Measurements from ENCODE around the gene SIGLEC14. TPM values are rescaled to one million over a fixed set of nuclear protein-coding genes. Genes with fewer than 3 reads are reported as not detected.

The SIGLEC14 gene
- polyA plus RNA-seq, 1 of the 3 experiments (the other 2 are of a cell fraction), result 0.03 TPM

- no peak for DNase-seq
- no peak overlapping the region for H3K4me3 ChIP-seq (ENCODE audit: low read depth in 2 of 2, low read length in 1 of 2)
- H2AFZ ChIP-seq (ENCODE audit: low read depth), result no peak overlapping the region
- no peaks in the 10 kb centered on the region for H4K20me1 ChIP-seq (ENCODE audit: insufficient read depth)
- no peak overlapping the region for H3K27ac ChIP-seq (ENCODE audit: low read depth in 2 of 2, low read length in 1 of 2)
- H3K9me3 ChIP-seq, result no peaks in the 10 kb centered on the region
- CTCF ChIA-PET, result no interaction called here
- H3K9ac ChIP-seq, result no peak overlapping the region
- no peaks in the 10 kb centered on the region for H3K79me2 ChIP-seq (ENCODE audit: insufficient read depth)
- TF ChIP-seq GATA2 (CRISPR knock-in tag; IDR thresholded peaks at IDR 0.05), result no peak
- H3K27me3 ChIP-seq (ENCODE audit: insufficient read depth), result no peaks in the 10 kb centered on the region
- no peak overlapping the region for H3K4me2 ChIP-seq
- H3K4me1 ChIP-seq (ENCODE audit: control insufficient read depth in 1 of 2, insufficient read depth in 2 of 2, low read depth in 1 of 2, low read length in 1 of 2), result peaks cover 0 to 14% of the 10 kb centered on the region in 2 experiments; a peak in 1 of 4 replicates
- no peaks in the 10 kb centered on the region for H3K36me3 ChIP-seq (replicated peaks in 1 of 2; ENCODE audit: control insufficient read depth in 1 of 2, insufficient read depth in 2 of 2, low read length in 1 of 2)
- no peaks in the 10 kb centered on the region for H3F3A ChIP-seq (replicated peaks; ENCODE audit: insufficient read depth)
- 87% methylated on average over 30 of the region's 31 CpGs for WGBS (ENCODE audit: low lambda C conversion rate)
- H3K9me2 ChIP-seq, result no peaks in the 10 kb centered on the region
- POLR2A ChIA-PET, result interaction anchor here (0.8 kb wide), 1 partner anchor 16 kb away, joined by 3 read pairs; no protein-coding TSS in a partner anchor
These were observed 48.3 kb downstream of the SIGLEC14 start for GRCh38 chr19:51598159-51598915.

- Histone ChIP-seq H3K27me3 (ENCODE audit: insufficient read depth) (no peaks in the 10 kb centered on the region), H3K4me2 (peak overlapping the region; percentile 93), H3F3A (replicated peaks; ENCODE audit: insufficient read depth) (no peaks in the 10 kb centered on the region), H3K27ac (ENCODE audit: low read depth in 2 of 2, low read length in 1 of 2) (no peak overlapping the region), H3K9me3 (no peaks in the 10 kb centered on the region), H3K79me2 (ENCODE audit: insufficient read depth) (no peaks in the 10 kb centered on the region), H3K4me1 (ENCODE audit: control insufficient read depth in 1 of 2, insufficient read depth in 2 of 2, low read depth in 1 of 2, low read length in 1 of 2) (peaks cover 0 to 20% of the 10 kb centered on the region in 2 experiments; a peak in 1 of 4 replicates), H2AFZ (ENCODE audit: low read depth) (0 out of 2 replicates have a peak overlapping the region, but pooled peaks have one; percentile 97), H3K9ac (no peak overlapping the region), H4K20me1 (ENCODE audit: insufficient read depth) (no peaks in the 10 kb centered on the region), H3K4me3 (ENCODE audit: low read depth in 2 of 2, low read length in 1 of 2) (peak overlapping the region; percentile 79 to 82), H3K36me3 (replicated peaks in 1 of 2; ENCODE audit: control insufficient read depth in 1 of 2, insufficient read depth in 2 of 2, low read length in 1 of 2) (peaks cover 0 to 3% of the 10 kb centered on the region in 2 experiments), H3K9me2 (no peaks in the 10 kb centered on the region)
- DNase-seq, result no peak
- no peak for TF ChIP-seq RCOR1 (IDR thresholded peaks at IDR 0.05; ENCODE audit: low read length)
- no peak for TF ChIP-seq FOXJ3 (CRISPR knock-in tag; IDR thresholded peaks at IDR 0.05)
- TF ChIP-seq TEAD4 (IDR thresholded peaks at IDR 0.05; ENCODE audit: borderline replicate concordance, insufficient read depth), result no peak
- no peak for TF ChIP-seq FOSL2 (IDR thresholded peaks at IDR 0.05; ENCODE audit: borderline replicate concordance, low read depth)
- TF ChIP-seq JUND (IDR thresholded peaks at IDR 0.05), result no peak
- no peak for TF ChIP-seq USF1 (IDR thresholded peaks at IDR 0.05; ENCODE audit: borderline replicate concordance, low read depth)
- no peak for TF ChIP-seq NFIC (IDR thresholded peaks at IDR 0.05; ENCODE audit: borderline replicate concordance)
- no peak for TF ChIP-seq EZH2phosphoT487 (IDR thresholded peaks at IDR 0.05; ENCODE audit: borderline replicate concordance, low read depth)
- no peak for TF ChIP-seq PBX3 (IDR thresholded peaks at IDR 0.05)
- TF ChIP-seq CTCF (IDR thresholded peaks at IDR 0.05), result no peak
- TF ChIP-seq MEF2A (IDR thresholded peaks at IDR 0.05; ENCODE audit: borderline replicate concordance, low read depth), result no peak
- no peak for TF ChIP-seq GABPA (IDR thresholded peaks at IDR 0.05; ENCODE audit: low read depth)
- CTCF ChIA-PET, result interaction anchor here (1.4 kb wide), 1 partner anchor 123 kb away, joined by 3 read pairs; no protein-coding TSS in a partner anchor
- POLR2A ChIA-PET, result no interaction called here
- WGBS (ENCODE audit: low lambda C conversion rate), result 61% methylated on average over 8 of the region's 8 CpGs
These were observed 51.1 kb downstream of the SIGLEC14 start for GRCh38 chr19:51595190-51596175.

All from SK-N-SH (cell line).